K562 (cell line): ENCODE results near the gene KIF20A. TPM values are rescaled to one million over a fixed set of nuclear protein-coding genes. Genes with fewer than 3 reads are reported as not detected.

Experiments
- FOXK2 ChIP-seq, 2 experiments: fragments of 450-650 bp; IDR thresholded peaks in 1 of 2; conservative IDR thresholded peaks in 1 of 2; 2 replicates each; pipeline ENCODE4 v1.6.1; 2016; ENCODE audit warnings: low read depth in 2 of 2, mild to moderate bottlenecking in 1 of 2
- JUN ChIP-seq, 2 experiments: sonication (generic) in 1 of 2; formaldehyde crosslinking in 1 of 2; IDR thresholded peaks; 2 replicates each; pipeline versions ENCODE4 v1.6.1 to v1.8.0; 2012 to 2022; ENCODE audit warnings: borderline replicate concordance in 2 of 2, mild to moderate bottlenecking in 2 of 2, improper control_type of control experiment in 1 of 2, low read depth in 1 of 2, low read length in 1 of 2, missing genetic modification reagents in 1 of 2
- MAFG ChIP-seq: fragments of 450-650 bp; conservative IDR thresholded peaks from 2 replicates; pipeline ENCODE4 v1.6.1; 2016; ENCODE audit warnings: missing genetic modification characterization, missing compliant biosample characterization
- U2AF1 ChIP-seq: fragments of 200-400 bp; formaldehyde crosslinking; optimal IDR thresholded peaks from 2 replicates; pipeline ENCODE3; 2017; ENCODE audit warnings: mild to moderate bottlenecking, low read depth, low read length, moderate library complexity
- UBTF ChIP-seq, 2 experiments: IDR thresholded peaks; 2 replicates each; pipeline ENCODE4 v1.6.1; 2012; ENCODE audit warnings: improper control_type of control experiment in 2 of 2, low read depth in 2 of 2, low read length in 2 of 2, borderline replicate concordance in 1 of 2
- XRCC4 ChIP-seq: IDR thresholded peaks from one replicate; pipeline ENCODE4 v1.6.1; 2011; ENCODE audit not compliant: insufficient read depth, insufficient read length; ENCODE audit errors: extremely low read depth
- ZBTB49 ChIP-seq: sonication (generic); formaldehyde crosslinking; IDR thresholded peaks from 2 replicates; pipeline ENCODE4 v1.8.0; 2022; ENCODE audit warnings: missing genetic modification reagents, mild to moderate bottlenecking, borderline replicate concordance
- ZNF561 ChIP-seq: fragments of 450-650 bp; formaldehyde crosslinking; conservative IDR thresholded peaks from 2 replicates; pipeline ENCODE4 v1.4.0; 2020; ENCODE audit warnings: mild to moderate bottlenecking, moderate library complexity
- polyA plus RNA-seq, 8 experiments: library from polyadenylated mRNA; depleted of rRNA in 4 of 8; stranded (reverse) in 5 of 8; unstranded in 3 of 8; fragments of >200 nt; fragmentation: Nextera tagmentation in 2 of 8; fragmentation: Illumina TruSeq in 1 of 8; extraction: Ambion mirVana in 2 of 8; extraction: Trizol in 1 of 8; gene quantifications; 2 replicates each; pipeline versions ENCODE4 v1.2.1 to v1.2.3, GENCODE V29; 2011 to 2014; ENCODE audit warnings: inconsistent platforms in 1 of 8, missing spikeins in 1 of 8
- total RNA-seq, 7 experiments: library from RNA; depleted of rRNA in 6 of 7; stranded (reverse); fragments of >200 nt in 6 of 7; fragmentation: Illumina TruSeq in 2 of 7; extraction: Trizol in 2 of 7; gene quantifications; 2 replicates each; pipeline versions ENCODE4 v1.2.1 to v1.2.3, GENCODE V29; 2011 to 2021; ENCODE audit warnings: low replicate concordance in 1 of 7

KIF20A gene
- total and polyA plus RNA-seq, 9 of the 15 experiments (the other 6 are each of a cell fraction or from before 2014, with no cell fraction given) = 36.8 to 61.2 (median 55.5) TPM

- TF ChIP-seq ZBTB49 (CRISPR knock-in tag) (no peak), XRCC4 (no peak), ZNF561 (CRISPR knock-in tag) (no peak), FOXK2 (conservative IDR thresholded peaks at IDR 0.05 in 1 of 2, IDR thresholded peaks at IDR 0.05 in 1 of 2; ENCODE audit: low read depth in 2 of 2) (no peak), MAFG (tag) (no peak), JUN (IDR thresholded peaks at IDR 0.05; ENCODE audit: borderline replicate concordance, low read depth, low read length) (no peak), JUN (CRISPR knock-in tag; IDR thresholded peaks at IDR 0.05; ENCODE audit: borderline replicate concordance) (no peak), UBTF (IDR thresholded peaks at IDR 0.05; ENCODE audit: borderline replicate concordance in 1 of 2, low read depth in 2 of 2, low read length in 2 of 2) (no peak), U2AF1 (no peak)
Observed at GRCh38 chr5:138141734-138142133, 37.2 kb upstream of the KIF20A start (continued).
